Right atrium auricular region (tissue), 2 donors: ENCODE results near the gene PTPRN2. TPM values are rescaled to one million over a fixed set of nuclear protein-coding genes. Genes with fewer than 3 reads are reported as not detected.

Experiments
- DNase-seq: peaks from one replicate; pipeline ENCODE4 v3.0.0-alpha.2; 2019; ENCODE audit warnings: low spot score
- H3K27ac ChIP-seq, 2 donors: fragments of 200-600 bp; sonication (generic); 1 replicate in 1 of 2; 2 replicates in 1 of 2; pipeline ENCODE4 v1.5.1; 2016 to 2019
- H3K27me3 ChIP-seq, 2 donors: fragments of 200-600 bp; sonication (generic); one replicate each; pipeline versions ENCODE4 v1.5.1 to v1.6.0; 2017 to 2019
- H3K36me3 ChIP-seq: fragments of 200-600 bp; sonication (generic); one replicate; pipeline ENCODE4 v1.5.1; 2016
- H3K4me1 ChIP-seq, 2 donors: fragments of 200-600 bp; sonication (generic); one replicate each; pipeline versions ENCODE4 v1.5.1 to v1.6.0; 2017 to 2019
- H3K4me3 ChIP-seq, 2 donors: fragments of 200-600 bp; sonication (generic); 1 replicate in 1 of 2; 2 replicates in 1 of 2; pipeline ENCODE4 v1.5.1; 2017 to 2019; ENCODE audit warnings: mild to moderate bottlenecking in 1 of 2, moderate library complexity in 1 of 2
- H3K9me3 ChIP-seq, 2 donors: fragments of 200-600 bp; sonication (generic); one replicate each; pipeline ENCODE4 v1.5.1; 2019
- CTCF ChIP-seq, 2 donors: fragments of 200-600 bp; sonication (generic); IDR thresholded peaks; one replicate each; pipeline ENCODE4 v1.5.1; 2019; ENCODE audit warnings: antibody characterized with exemption in 2 of 2
- total RNA-seq, 2 donors: library from RNA; depleted of rRNA; stranded (reverse); fragments of >200 nt; gene quantifications; one replicate each; pipeline ENCODE4 v1.1.0, GENCODE V29; 2016

The PTPRN2 gene
- total RNA-seq, 2 donors from 2014 or later, result 2.6 to 2.7 TPM

- Histone ChIP-seq H3K27me3 (no peaks in the 10 kb centered on the region), H3K27ac (no peak overlapping the region)
These were observed 108.5 kb downstream of the PTPRN2 start for GRCh38 chr7:158479021-158479663.

GRCh38 chr7:158477866-158478265, 109.8 kb downstream of the PTPRN2 start:
- Histone ChIP-seq H3K4me1 (no peaks in the 10 kb centered on the region), H3K36me3 (no peaks in the 10 kb centered on the region), H3K27me3 (no peaks in the 10 kb centered on the region), H3K9me3 (peaks cover 0 to 5% of the 10 kb centered on the region in 2 donors), H3K4me3 (no peak overlapping the region), H3K27ac (no peak overlapping the region)
- no peak for DNase-seq
- no peak for TF ChIP-seq CTCF (IDR thresholded peaks at IDR 0.05)

More at GRCh38 chr7:158479021-158479663, 108.5 kb downstream of the PTPRN2 start:
- no peak for DNase-seq
- peaks cover 0 to 5% of the 10 kb centered on the region in 2 donors for H3K9me3 ChIP-seq
- H3K36me3 ChIP-seq, result no peaks in the 10 kb centered on the region
- no peak for TF ChIP-seq CTCF (IDR thresholded peaks at IDR 0.05)
- no peaks in the 10 kb centered on the region for H3K4me1 ChIP-seq
- no peak overlapping the region for H3K4me3 ChIP-seq

- Histone ChIP-seq H3K4me3 (no peak overlapping the region), H3K27me3 (no peaks in the 10 kb centered on the region), H3K9me3 (peaks cover 0 to 5% of the 10 kb centered on the region in 2 donors), H3K27ac (no peak overlapping the region), H3K36me3 (no peaks in the 10 kb centered on the region), H3K4me1 (no peaks in the 10 kb centered on the region)
- TF ChIP-seq CTCF (IDR thresholded peaks at IDR 0.05), result no peak
- no peak for DNase-seq
These were observed 111.2 kb downstream of the PTPRN2 start for GRCh38 chr7:158476331-158476932.

- Histone ChIP-seq H3K4me3 (no peak overlapping the region), H3K27me3 (no peaks in the 10 kb centered on the region), H3K27ac (no peak overlapping the region), H3K4me1 (no peaks in the 10 kb centered on the region), H3K9me3 (no peaks in the 10 kb centered on the region), H3K36me3 (no peaks in the 10 kb centered on the region)
- no peak for DNase-seq
- no peak for TF ChIP-seq CTCF (IDR thresholded peaks at IDR 0.05)
These were observed 112.0 kb downstream of the PTPRN2 start for GRCh38 chr7:158475679-158476052.

- no peak for DNase-seq
- H3K27ac ChIP-seq, result no peak overlapping the region
- no peak for TF ChIP-seq CTCF (IDR thresholded peaks at IDR 0.05)
These were observed 112.5 kb downstream of the PTPRN2 start for GRCh38 chr7:158475036-158475678.

More at GRCh38 chr7:158475036-158475678, 112.5 kb downstream of the PTPRN2 start:
- Histone ChIP-seq H3K9me3 (no peaks in the 10 kb centered on the region), H3K27me3 (no peaks in the 10 kb centered on the region), H3K4me1 (no peaks in the 10 kb centered on the region), H3K4me3 (no peak overlapping the region), H3K36me3 (no peaks in the 10 kb centered on the region)
